Neural cell (in vitro differentiated cells): ENCODE measurements around the gene RXFP4. TPM values are rescaled to one million over a fixed set of nuclear protein-coding genes. Genes with fewer than 3 reads are reported as not detected.

Source experiments
- H2AFZ ChIP-seq: fragments of 200-600, 300-800 bp; sonication (generic), shearing (Covaris generic); 2 replicates; pipeline ENCODE4 v1.6.0; 2014; ENCODE audit warnings: low read depth, mild to moderate bottlenecking, antibody characterized with exemption, low read length, moderate library complexity
- H3F3A ChIP-seq: fragments of 200-600 bp; shearing (Covaris generic); 2 replicates; pipeline ENCODE4 v1.6.1; 2016; ENCODE audit warnings: mild to moderate bottlenecking, moderate library complexity, mixed read lengths, antibody characterized with exemption, low read length; ENCODE audit not compliant: insufficient read depth, poor library complexity, severe bottlenecking
- H3K27ac ChIP-seq: fragments of 200-600, 300-800 bp; sonication (generic), shearing (Covaris generic); 2 replicates; pipeline ENCODE4 v1.5.1; 2014; ENCODE audit warnings: mild to moderate bottlenecking, low read length, moderate library complexity
- H3K27me3 ChIP-seq: fragments of 300-800, 200-600 bp; sonication (generic), shearing (Covaris generic); 2 replicates; pipeline ENCODE4 v1.6.0; 2014; ENCODE audit warnings: mild to moderate bottlenecking, low read depth, low read length, moderate library complexity; ENCODE audit not compliant: insufficient read depth
- H3K36me3 ChIP-seq: fragments of 300-800, 200-600 bp; sonication (generic), shearing (Covaris generic); 2 replicates; pipeline ENCODE4 v1.5.1; 2014; ENCODE audit warnings: mild to moderate bottlenecking, antibody characterized with exemption, low read length, moderate library complexity; ENCODE audit not compliant: insufficient read depth
- H3K4me2 ChIP-seq: fragments of 300-800, 200-600 bp; sonication (generic), shearing (Covaris generic); 2 replicates; pipeline ENCODE4 v1.6.0; 2014; ENCODE audit warnings: mild to moderate bottlenecking, low read length
- H3K4me3 ChIP-seq: fragments of 300-800, 200-600 bp; sonication (generic), shearing (Covaris generic); 2 replicates; pipeline ENCODE4 v1.5.1; 2014; ENCODE audit warnings: mild to moderate bottlenecking, low read length, moderate library complexity
- H3K79me2 ChIP-seq: fragments of 200-600 bp; shearing (Covaris generic); replicated peaks from 2 replicates; pipeline ENCODE4 v1.6.0; 2014; ENCODE audit warnings: mild to moderate bottlenecking, low read length, moderate library complexity; ENCODE audit not compliant: insufficient read depth
- H3K9ac ChIP-seq: fragments of 300-800, 200-600 bp; sonication (generic), shearing (Covaris generic); 2 replicates; pipeline ENCODE4 v1.6.1; 2016; ENCODE audit warnings: mild to moderate bottlenecking, low read length, mixed read lengths
- H3K9me2 ChIP-seq: fragments of 200-600 bp; shearing (Covaris generic); 2 replicates; pipeline ENCODE4 v1.6.1; 2016; ENCODE audit warnings: mild to moderate bottlenecking, low read length, mixed read lengths; ENCODE audit not compliant: insufficient read depth
- H3K9me3 ChIP-seq: fragments of 200-600, 300-800 bp; sonication (generic), shearing (Covaris generic); 2 replicates; pipeline ENCODE4 v1.6.1; 2016; ENCODE audit warnings: mild to moderate bottlenecking, mixed run types, low read length, moderate library complexity, mixed read lengths
- H4K20me1 ChIP-seq: fragments of 200-600 bp; shearing (Covaris generic); 2 replicates; pipeline ENCODE4 v1.6.1; 2016; ENCODE audit warnings: mild to moderate bottlenecking, mixed run types; ENCODE audit not compliant: insufficient read depth
- EP300 ChIP-seq: fragments of 450-650 bp; conservative IDR thresholded peaks from 2 replicates; pipeline ENCODE4 v1.6.1; 2014; ENCODE audit warnings: antibody characterized with exemption, mild to moderate bottlenecking, moderate library complexity; ENCODE audit not compliant: poor library complexity, severe bottlenecking
- EZH2 ChIP-seq: fragments of 200-600, 300-800 bp; shearing (Covaris generic), sonication (generic); IDR thresholded peaks from 2 replicates; pipeline ENCODE4 v1.6.1; 2014; ENCODE audit warnings: antibody characterized with exemption, low read length, borderline replicate concordance, mild to moderate bottlenecking; ENCODE audit not compliant: insufficient read depth, poor library complexity, severe bottlenecking
- MXI1 ChIP-seq: fragments of 450-650 bp; conservative IDR thresholded peaks from 2 replicates; pipeline ENCODE4 v1.6.1; 2014; ENCODE audit warnings: antibody characterized with exemption, mild to moderate bottlenecking; ENCODE audit not compliant: poor library complexity, severe bottlenecking
- POLR2AphosphoS5 ChIP-seq: IDR thresholded peaks from 2 replicates; pipeline ENCODE4 v1.6.1; 2012
- RAD21 ChIP-seq: fragments of 450-650 bp; conservative IDR thresholded peaks from 2 replicates; pipeline ENCODE4 v1.6.1; 2014; ENCODE audit warnings: antibody characterized with exemption, mild to moderate bottlenecking, moderate library complexity
- SMC3 ChIP-seq: fragments of 450-650 bp; conservative IDR thresholded peaks from 2 replicates; pipeline ENCODE4 v1.6.1; 2014; ENCODE audit warnings: antibody characterized with exemption, mild to moderate bottlenecking, moderate library complexity; ENCODE audit not compliant: poor library complexity
- TAF1 ChIP-seq: IDR thresholded peaks from 2 replicates; pipeline ENCODE4 v1.6.1; 2012; ENCODE audit warnings: low read depth
- polyA plus RNA-seq: library from polyadenylated mRNA; depleted of rRNA; stranded (reverse); fragments of >200 nt; gene quantifications from 2 replicates; pipeline ENCODE4 v1.2.3, GENCODE V29; 2014
- TF ChIP-seq, protein P1 (sequence below): IDR thresholded peaks from 2 replicates; pipeline ENCODE4 v1.6.1; 2012; ENCODE audit warnings: borderline replicate concordance
- TF ChIP-seq, protein P2 (sequence below): fragments of 450-650 bp; IDR thresholded peaks from 2 replicates; pipeline ENCODE4 v1.5.1; 2014; ENCODE audit warnings: antibody characterized with exemption, mild to moderate bottlenecking, moderate library complexity; ENCODE audit not compliant: poor library complexity, severe bottlenecking

RXFP4 gene
- polyA plus RNA-seq, 1 donor from 2014 or later, result not detected

DNA sequence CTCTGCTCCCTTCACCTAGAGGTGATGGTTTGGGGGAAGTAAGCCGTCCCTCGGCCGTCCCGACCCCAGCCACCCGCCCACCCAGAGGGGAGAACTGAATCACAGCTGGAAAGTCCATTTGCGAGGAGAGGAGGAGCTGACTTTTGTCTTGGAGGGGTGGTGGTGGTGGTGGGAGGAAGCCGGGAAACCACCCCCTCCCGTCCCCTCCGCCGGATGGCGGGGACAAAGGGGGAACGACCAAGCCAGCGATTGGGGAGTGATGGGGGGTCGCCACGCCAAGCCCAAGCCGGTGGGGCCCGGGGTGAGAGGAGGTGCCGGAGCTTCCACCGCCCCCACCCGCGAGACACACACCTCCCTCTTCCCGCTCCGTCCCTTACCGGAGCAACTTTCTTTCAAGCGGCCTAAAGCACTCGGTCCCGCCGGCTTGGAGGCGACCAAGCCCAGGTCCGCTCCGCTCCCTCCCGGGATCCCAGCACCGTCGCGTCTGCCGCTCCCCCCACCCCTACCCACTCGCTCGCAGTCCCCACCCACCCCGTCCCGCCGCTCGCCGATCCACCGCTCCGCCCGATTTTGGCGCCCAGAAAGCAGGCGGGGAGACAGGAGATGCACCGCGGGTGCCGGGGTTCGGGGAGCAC lies 36.4 kb downstream of the RXFP4 start:
- peak overlapping the region; percentile 100 for H3K4me2 ChIP-seq
- no peaks in the 10 kb centered on the region for H4K20me1 ChIP-seq
- H3K9me2 ChIP-seq, result no peaks in the 10 kb centered on the region
- peak overlapping the region; percentile 100 for H3K27ac ChIP-seq
- H3F3A ChIP-seq, result peaks cover 6% of the 10 kb centered on the region
- TF ChIP-seq, protein P1, sequence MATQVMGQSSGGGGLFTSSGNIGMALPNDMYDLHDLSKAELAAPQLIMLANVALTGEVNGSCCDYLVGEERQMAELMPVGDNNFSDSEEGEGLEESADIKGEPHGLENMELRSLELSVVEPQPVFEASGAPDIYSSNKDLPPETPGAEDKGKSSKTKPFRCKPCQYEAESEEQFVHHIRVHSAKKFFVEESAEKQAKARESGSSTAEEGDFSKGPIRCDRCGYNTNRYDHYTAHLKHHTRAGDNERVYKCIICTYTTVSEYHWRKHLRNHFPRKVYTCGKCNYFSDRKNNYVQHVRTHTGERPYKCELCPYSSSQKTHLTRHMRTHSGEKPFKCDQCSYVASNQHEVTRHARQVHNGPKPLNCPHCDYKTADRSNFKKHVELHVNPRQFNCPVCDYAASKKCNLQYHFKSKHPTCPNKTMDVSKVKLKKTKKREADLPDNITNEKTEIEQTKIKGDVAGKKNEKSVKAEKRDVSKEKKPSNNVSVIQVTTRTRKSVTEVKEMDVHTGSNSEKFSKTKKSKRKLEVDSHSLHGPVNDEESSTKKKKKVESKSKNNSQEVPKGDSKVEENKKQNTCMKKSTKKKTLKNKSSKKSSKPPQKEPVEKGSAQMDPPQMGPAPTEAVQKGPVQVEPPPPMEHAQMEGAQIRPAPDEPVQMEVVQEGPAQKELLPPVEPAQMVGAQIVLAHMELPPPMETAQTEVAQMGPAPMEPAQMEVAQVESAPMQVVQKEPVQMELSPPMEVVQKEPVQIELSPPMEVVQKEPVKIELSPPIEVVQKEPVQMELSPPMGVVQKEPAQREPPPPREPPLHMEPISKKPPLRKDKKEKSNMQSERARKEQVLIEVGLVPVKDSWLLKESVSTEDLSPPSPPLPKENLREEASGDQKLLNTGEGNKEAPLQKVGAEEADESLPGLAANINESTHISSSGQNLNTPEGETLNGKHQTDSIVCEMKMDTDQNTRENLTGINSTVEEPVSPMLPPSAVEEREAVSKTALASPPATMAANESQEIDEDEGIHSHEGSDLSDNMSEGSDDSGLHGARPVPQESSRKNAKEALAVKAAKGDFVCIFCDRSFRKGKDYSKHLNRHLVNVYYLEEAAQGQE, result peak; percentile 77
- no peak for TF ChIP-seq EZH2
- peak; percentile 49 for TF ChIP-seq POLR2AphosphoS5
- no peaks in the 10 kb centered on the region for H3K36me3 ChIP-seq
- no peaks in the 10 kb centered on the region for H3K9me3 ChIP-seq
- peak overlapping the region; percentile 99 for H3K4me3 ChIP-seq
- H3K79me2 ChIP-seq, result peaks cover 61% of the 10 kb centered on the region
- H3K27me3 ChIP-seq, result no peaks in the 10 kb centered on the region
- peak overlapping the region; percentile 99 for H3K9ac ChIP-seq
- H2AFZ ChIP-seq, result peak overlapping the region; percentile 66

DNA sequence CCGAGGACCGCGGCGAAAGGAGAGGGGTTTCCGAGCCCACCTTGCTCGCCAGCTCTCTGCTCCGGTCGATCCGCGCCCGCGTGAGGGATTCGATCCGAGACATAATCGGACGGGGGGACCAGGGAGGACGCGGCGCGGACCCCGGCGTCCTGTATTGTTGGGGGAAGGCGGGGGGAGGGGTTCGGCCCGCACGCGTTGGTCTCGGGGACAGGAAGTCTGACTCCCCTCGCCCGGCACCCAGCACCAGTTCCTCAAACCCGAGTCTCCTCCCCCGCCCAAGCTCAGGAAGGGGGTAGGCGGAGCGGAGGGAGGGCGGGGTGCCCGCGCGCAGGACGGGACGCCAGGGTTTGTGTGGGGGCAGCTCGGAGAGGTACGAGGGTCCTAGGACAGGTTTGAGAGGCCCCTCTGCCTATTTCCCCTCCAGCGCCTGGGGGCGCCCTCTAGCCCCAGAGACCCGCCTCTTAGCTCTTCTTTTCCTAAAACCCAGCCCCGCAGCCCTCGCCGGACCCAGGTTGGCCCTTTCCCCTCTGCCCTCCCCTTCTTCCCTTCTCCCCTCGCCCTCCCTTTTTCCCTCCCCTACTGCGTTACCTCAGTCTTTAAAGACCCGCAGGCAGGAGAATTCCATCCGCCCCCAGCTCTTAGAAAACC lies 37.0 kb downstream of the RXFP4 start, which contains the start of gene ARHGEF2:
Gene ARHGEF2 (minus strand): TSS at position 223 of the 648 bp plus-strand sequence. CDS start 120 bp downstream, at position 103.
- no peaks in the 10 kb centered on the region for H3K9me3 ChIP-seq
- no peaks in the 10 kb centered on the region for H3K27me3 ChIP-seq
- peak within 1 kb of the TSS; percentile 99 for H3K9ac ChIP-seq
- peak within 1 kb of the TSS; percentile 66 for H2AFZ ChIP-seq
- peak within 1 kb of the TSS; percentile 100 for H3K4me2 ChIP-seq
- peaks cover 6% of the 10 kb centered on the region for H3F3A ChIP-seq
- H3K79me2 ChIP-seq, result peaks cover 55% of the 10 kb centered on the region
- no peaks in the 10 kb centered on the region for H3K36me3 ChIP-seq
- H4K20me1 ChIP-seq, result no peaks in the 10 kb centered on the region
- H3K4me3 ChIP-seq, result peak within 1 kb of the TSS; percentile 99
- peak within 1 kb of the TSS; percentile 100 for H3K27ac ChIP-seq
- TF ChIP-seq, protein P2, sequence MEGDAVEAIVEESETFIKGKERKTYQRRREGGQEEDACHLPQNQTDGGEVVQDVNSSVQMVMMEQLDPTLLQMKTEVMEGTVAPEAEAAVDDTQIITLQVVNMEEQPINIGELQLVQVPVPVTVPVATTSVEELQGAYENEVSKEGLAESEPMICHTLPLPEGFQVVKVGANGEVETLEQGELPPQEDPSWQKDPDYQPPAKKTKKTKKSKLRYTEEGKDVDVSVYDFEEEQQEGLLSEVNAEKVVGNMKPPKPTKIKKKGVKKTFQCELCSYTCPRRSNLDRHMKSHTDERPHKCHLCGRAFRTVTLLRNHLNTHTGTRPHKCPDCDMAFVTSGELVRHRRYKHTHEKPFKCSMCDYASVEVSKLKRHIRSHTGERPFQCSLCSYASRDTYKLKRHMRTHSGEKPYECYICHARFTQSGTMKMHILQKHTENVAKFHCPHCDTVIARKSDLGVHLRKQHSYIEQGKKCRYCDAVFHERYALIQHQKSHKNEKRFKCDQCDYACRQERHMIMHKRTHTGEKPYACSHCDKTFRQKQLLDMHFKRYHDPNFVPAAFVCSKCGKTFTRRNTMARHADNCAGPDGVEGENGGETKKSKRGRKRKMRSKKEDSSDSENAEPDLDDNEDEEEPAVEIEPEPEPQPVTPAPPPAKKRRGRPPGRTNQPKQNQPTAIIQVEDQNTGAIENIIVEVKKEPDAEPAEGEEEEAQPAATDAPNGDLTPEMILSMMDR, result peak; percentile 67
- TF ChIP-seq EP300, result no peak
- TF ChIP-seq, protein P1, result peak; percentile 51
- TF ChIP-seq TAF1, result no peak
- no peak for TF ChIP-seq EZH2
- TF ChIP-seq SMC3, result no peak
- peak; percentile 35 for TF ChIP-seq MXI1
- peak; percentile 7 for TF ChIP-seq POLR2AphosphoS5
- no peak for TF ChIP-seq RAD21
- H3K9me2 ChIP-seq, result no peaks in the 10 kb centered on the region
